Stimulated activated CD4-positive, alpha-beta T cell treated with anti-CD3 and anti-CD28 coated beads, TNF-alpha, amount 100 ng/mL, for 1 hour (primary cell): ENCODE data around the gene GABRG2.

Experiments
- DNase-seq, 3 donors: peaks; one replicate each; pipeline ENCODE4 v3.0.0-alpha.2; 2020; ENCODE audit warnings: low read depth in 3 of 3, low spot score in 1 of 3

The GABRG2 gene

GRCh38 chr5:162189719-162190118 lies 122.1 kb downstream of the GABRG2 start:
- no peak for DNase-seq

GRCh38 chr5:162193012-162193411 lies 125.4 kb downstream of the GABRG2 start:
- no peak for DNase-seq

GRCh38 chr5:162196351-162196750 lies 128.8 kb downstream of the GABRG2 start:
- DNase-seq: no peak

GRCh38 chr5:162202285-162202880 lies 134.8 kb downstream of the GABRG2 start:
- DNase-seq: no peak
